Measurements from ENCODE around the gene DICER1. TPM values are rescaled to one million over a fixed set of nuclear protein-coding genes. Genes with fewer than 3 reads are reported as not detected.

Gene DICER1
- total and polyA plus RNA-seq, 2 experiments from 2014 or later, result 21.4 to 59.2 TPM

DNA sequence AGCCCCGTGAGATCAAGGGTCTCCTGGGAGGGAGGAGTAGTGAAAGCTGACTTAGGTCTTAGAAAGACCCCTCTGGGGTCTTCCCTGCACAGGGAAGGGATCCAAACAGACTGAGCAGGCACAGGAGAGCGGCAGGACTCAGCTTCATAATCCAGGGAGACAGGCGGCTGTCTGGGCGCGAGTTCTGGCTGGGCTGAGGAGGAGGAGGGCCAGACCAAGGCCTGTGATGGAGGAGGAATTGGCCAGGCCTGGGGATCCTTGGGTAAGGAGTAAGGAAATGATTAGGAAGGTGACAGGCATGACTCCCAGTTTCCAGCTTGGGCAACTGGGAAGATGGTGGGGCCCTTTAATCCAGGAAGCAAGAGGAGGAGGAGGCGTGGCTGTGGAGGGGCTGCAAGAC is 93.1 kb downstream of the DICER1 start (continued):
- TF ChIP-seq CREB1 (CRISPR knock-in tag; IDR thresholded peaks at IDR 0.05; ENCODE audit: low read depth), result no peak
- no peak for TF ChIP-seq EZH2 (IDR thresholded peaks at IDR 0.05; ENCODE audit: low read depth, unreplicated experiment)
- TF ChIP-seq NANOG (IDR thresholded peaks at IDR 0.05; ENCODE audit: borderline replicate concordance), result no peak
- no peak for TF ChIP-seq JUNB (IDR thresholded peaks at IDR 0.05; ENCODE audit: unreplicated experiment)
- no peak for TF ChIP-seq ZNF114 (CRISPR knock-in tag; IDR thresholded peaks at IDR 0.05)
- no peak for TF ChIP-seq ZNF331 (CRISPR knock-in tag; IDR thresholded peaks at IDR 0.05; ENCODE audit: low read depth)
- no peak for TF ChIP-seq POLR2AphosphoS5 (IDR thresholded peaks at IDR 0.05; ENCODE audit: low read depth)

- Mint-ChIP-seq H3K27me3 (ENCODE audit: insufficient read depth, low read depth, poor library complexity) (peaks cover 6% of the 10 kb centered on the region), H3K4me3 (no peak overlapping the region), H3K4me1 (no peaks in the 10 kb centered on the region; the same call in 2 of the 3 replicates), H3K36me3 (ENCODE audit: low read depth) (no peaks in the 10 kb centered on the region), H3K27ac (no peak overlapping the region), H3K9me3 (no peaks in the 10 kb centered on the region)
- DNase-seq (ENCODE audit: low spot score), result no peak
- Histone ChIP-seq H4K20me1 (replicated peaks; ENCODE audit: insufficient read depth) (no peaks in the 10 kb centered on the region), H3K9me2 (ENCODE audit: insufficient read depth) (peaks cover 12% of the 10 kb centered on the region; the same call in 1 of the 2 replicates), H3K4me3 (no peak overlapping the region), H3F3A (replicated peaks; ENCODE audit: low read depth) (no peaks in the 10 kb centered on the region), H3K27me3 (ENCODE audit: insufficient read depth) (no peaks in the 10 kb centered on the region), H3K79me2 (replicated peaks; ENCODE audit: insufficient read depth) (no peaks in the 10 kb centered on the region), H3K4me2 (no peak overlapping the region), H2AFZ (no peak overlapping the region; the same call in 1 of the 2 replicates), H3K36me3 (ENCODE audit: insufficient read depth) (no peaks in the 10 kb centered on the region), H3K27ac (ENCODE audit: low read depth) (no peak overlapping the region), H3K4me1 (ENCODE audit: insufficient read depth) (no peaks in the 10 kb centered on the region)
- ATAC-seq, result no peak
- TF ChIP-seq ZNF462 (CRISPR knock-in tag; IDR thresholded peaks at IDR 0.05) (no peak), ZNF331 (CRISPR knock-in tag; IDR thresholded peaks at IDR 0.05; ENCODE audit: low read depth) (no peak), CTCF (conservative IDR thresholded peaks at IDR 0.05; ENCODE audit: low read depth in 2 of 2) (no peak), EZH2 (IDR thresholded peaks at IDR 0.05; ENCODE audit: low read depth, unreplicated experiment) (no peak), NANOG (IDR thresholded peaks at IDR 0.05; ENCODE audit: borderline replicate concordance) (no peak), CREB1 (CRISPR knock-in tag; IDR thresholded peaks at IDR 0.05; ENCODE audit: low read depth) (no peak), JUNB (IDR thresholded peaks at IDR 0.05; ENCODE audit: unreplicated experiment) (no peak), EZH2phosphoT487 (IDR thresholded peaks at IDR 0.05; ENCODE audit: unreplicated experiment) (no peak), REST (IDR thresholded peaks at IDR 0.05; ENCODE audit: unreplicated experiment) (no peak), POLR2AphosphoS5 (IDR thresholded peaks at IDR 0.05; ENCODE audit: low read depth) (no peak), ETS1 (IDR thresholded peaks at IDR 0.05) (no peak), ZNF114 (CRISPR knock-in tag; IDR thresholded peaks at IDR 0.05) (no peak)
Observed at GRCh38 chr14:95063391-95063790, 93.9 kb downstream of the DICER1 start.
